Spinal cord (tissue), 10 donors: ENCODE data around the gene FER. TPM values are rescaled to one million over a fixed set of nuclear protein-coding genes. Genes with fewer than 3 reads are reported as not detected.
"Not testable (repeated sequence)": the region's sequence is repeated elsewhere in the genome, so short reads cannot be mapped to it uniquely, and the experiment has no call there.

Experiments used
- DNase-seq, 6 donors: peaks; one replicate each; pipeline versions ENCODE4 v3.0.0 to v3.0.0-alpha.2; 2013 to 2015; ENCODE audit warnings: low spot score in 6 of 6, low read depth in 4 of 6
- H3K27ac ChIP-seq: one replicate; pipeline ENCODE4 v1.5.1; 2013; ENCODE audit warnings: low read depth, low read length, control low read depth
- H3K27me3 ChIP-seq: one replicate; pipeline ENCODE4 v1.6.1; 2013; ENCODE audit warnings: low read length; ENCODE audit not compliant: control insufficient read depth, insufficient read depth
- H3K36me3 ChIP-seq: one replicate; pipeline ENCODE4 v1.6.1; 2013; ENCODE audit warnings: low read length; ENCODE audit not compliant: control insufficient read depth, insufficient read depth
- H3K4me1 ChIP-seq: one replicate; pipeline ENCODE4 v1.6.1; 2013; ENCODE audit warnings: low read length; ENCODE audit not compliant: control insufficient read depth, insufficient read depth
- H3K4me3 ChIP-seq: one replicate; pipeline ENCODE4 v1.5.1; 2013; ENCODE audit warnings: low read depth, low read length, control low read depth
- H3K9me3 ChIP-seq: one replicate; pipeline ENCODE4 v1.6.1; 2013; ENCODE audit warnings: low read length; ENCODE audit not compliant: control insufficient read depth, insufficient read depth
- WGBS: methylation state at CpG from one replicate; pipeline ENCODE4 v1.1.5; 2013; ENCODE audit warnings: missing lambda C conversion rate; ENCODE audit not compliant: insufficient coverage; 5-methylcytosine and 5-hydroxymethylcytosine counted together
- polyA plus RNA-seq, 2 donors: library from polyadenylated mRNA; unstranded; fragments of 120-200 nt; gene quantifications; one replicate each; pipeline ENCODE4 v1.2.1, GENCODE V29; 2013; ENCODE audit not compliant: insufficient read length in 2 of 2
- total RNA-seq, 2 donors: library from RNA; depleted of rRNA in 1 of 2; stranded (reverse); fragments of 120-200 nt in 1 of 2; fragments of >200 nt in 1 of 2; gene quantifications; one replicate each; pipeline versions ENCODE4 v1.2.3 to v1.2.4, GENCODE V29; 2013 to 2014
- donor health status: healthy.

FER gene
- total and polyA plus RNA-seq, 4 donors = 13.5 to 70.7 (median 36.5) TPM

GRCh38 chr5:108813673-108814072 lies 66.0 kb downstream of the FER start:
- H3K27ac ChIP-seq = no peak overlapping the region
- no peaks in the 10 kb centered on the region for H3K36me3 ChIP-seq
- DNase-seq = no peak
- H3K27me3 ChIP-seq = no peaks in the 10 kb centered on the region
- WGBS = 100% methylated on average over 1 of the region's 3 CpGs
- H3K4me3 ChIP-seq = no peak overlapping the region
- H3K4me1 ChIP-seq = no peaks in the 10 kb centered on the region
- no peaks in the 10 kb centered on the region for H3K9me3 ChIP-seq

- DNase-seq = no peak
- no CpG with 5 or more reads among the region's 4 CpGs for WGBS
- Histone ChIP-seq H3K36me3 (no peaks in the 10 kb centered on the region), H3K4me1 (no peaks in the 10 kb centered on the region), H3K27me3 (no peaks in the 10 kb centered on the region), H3K4me3 (no peak overlapping the region), H3K27ac (no peak overlapping the region), H3K9me3 (no peaks in the 10 kb centered on the region)
Measured at GRCh38 chr5:108814551-108814950, 66.9 kb downstream of the FER start.

GRCh38 chr5:108818613-108819272 lies 71.0 kb downstream of the FER start:
- 92% methylated on average over 2 of the region's 5 CpGs for WGBS
- no peak for DNase-seq
- no peaks in the 10 kb centered on the region for H3K27me3 ChIP-seq

GRCh38 chr5:108820983-108821382 lies 73.3 kb downstream of the FER start:
- peaks cover 4% of the 10 kb centered on the region for H3K9me3 ChIP-seq
- no peaks in the 10 kb centered on the region for H3K27me3 ChIP-seq
- no peak overlapping the region for H3K4me3 ChIP-seq
- no peak for DNase-seq
- H3K36me3 ChIP-seq = no peaks in the 10 kb centered on the region
- 100% methylated on average over 1 of the region's 3 CpGs for WGBS
- H3K27ac ChIP-seq = no peak overlapping the region
- H3K4me1 ChIP-seq = no peaks in the 10 kb centered on the region

More at GRCh38 chr5:108818613-108819272, 71.0 kb downstream of the FER start:
- Histone ChIP-seq H3K4me3 (no peak overlapping the region), H3K27ac (no peak overlapping the region), H3K9me3 (peaks cover 4% of the 10 kb centered on the region), H3K4me1 (no peaks in the 10 kb centered on the region), H3K36me3 (no peaks in the 10 kb centered on the region)

GRCh38 chr5:108822211-108822947 lies 74.7 kb downstream of the FER start:
- Histone ChIP-seq H3K36me3 (no peaks in the 10 kb centered on the region), H3K9me3 (peaks cover 4% of the 10 kb centered on the region), H3K27ac (no peak overlapping the region), H3K27me3 (no peaks in the 10 kb centered on the region), H3K4me1 (no peaks in the 10 kb centered on the region), H3K4me3 (no peak overlapping the region)
- DNase-seq = no peak
- WGBS = 93% methylated on average over 7 of the region's 7 CpGs

DNA sequence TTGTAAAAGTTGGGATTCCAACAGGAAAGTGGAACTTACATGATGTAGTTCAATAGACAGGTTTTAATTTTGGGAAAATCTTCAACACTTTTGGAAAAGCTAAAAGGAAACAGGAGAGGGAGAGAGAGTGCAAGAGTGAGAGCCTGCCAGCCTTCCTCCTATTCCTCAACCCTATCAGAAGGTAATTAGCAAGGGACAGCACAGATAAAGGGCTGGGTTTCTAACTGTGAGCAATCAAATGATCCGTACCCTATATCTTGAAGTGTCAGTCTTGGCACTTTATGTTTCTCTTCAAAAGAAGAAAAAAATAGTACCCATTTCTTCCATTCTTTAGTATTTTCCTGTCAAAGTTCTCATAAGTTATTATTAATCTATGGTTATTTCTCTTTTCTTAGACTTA lies 79.4 kb downstream of the FER start:
- Histone ChIP-seq H3K27ac (no peak overlapping the region), H3K36me3 (no peaks in the 10 kb centered on the region), H3K4me1 (no peaks in the 10 kb centered on the region), H3K9me3 (peaks cover 1% of the 10 kb centered on the region), H3K4me3 (no peak overlapping the region), H3K27me3 (no peaks in the 10 kb centered on the region)
- WGBS = no CpG with 5 or more reads among the region's 1 CpG
- DNase-seq = no peak

DNA sequence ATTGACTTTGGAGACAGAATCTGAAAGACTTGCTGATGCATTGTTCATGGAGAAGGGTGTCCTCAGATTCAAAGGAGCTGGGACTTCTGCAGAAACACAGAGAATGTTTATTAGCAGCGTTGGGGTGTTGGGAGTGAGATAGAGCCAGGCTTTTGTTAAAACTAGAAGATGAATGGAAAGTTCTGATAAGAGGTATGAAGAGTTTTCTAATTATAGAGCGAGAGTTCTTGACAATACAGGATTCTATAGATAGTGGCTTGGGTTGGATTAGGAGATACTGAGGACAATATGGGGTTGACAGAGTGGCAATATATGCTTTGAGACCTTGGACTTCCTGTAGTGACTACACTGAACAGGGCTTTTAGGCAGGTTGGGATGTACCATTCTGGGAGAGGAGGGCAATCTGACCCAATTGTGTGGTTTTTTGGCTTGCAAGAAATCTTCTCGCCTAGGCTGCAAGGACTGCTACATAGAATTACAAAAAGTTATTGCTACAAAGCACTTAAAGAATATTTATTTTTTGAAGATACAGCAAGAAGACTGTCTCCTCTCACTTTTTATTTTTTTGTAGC lies 83.1 kb downstream of the FER start:
- H3K36me3 ChIP-seq = no peaks in the 10 kb centered on the region
- no peak for DNase-seq

GRCh38 chr5:108836492-108836891 lies 88.8 kb downstream of the FER start:
- no CpG with 5 or more reads among the region's 2 CpGs for WGBS
- H3K4me1 ChIP-seq = no peaks in the 10 kb centered on the region
- H3K27ac ChIP-seq = no peak overlapping the region
- H3K27me3 ChIP-seq = no peaks in the 10 kb centered on the region
- H3K4me3 ChIP-seq = no peak overlapping the region
- H3K9me3 ChIP-seq = no peaks in the 10 kb centered on the region
- no peak for DNase-seq
- no peaks in the 10 kb centered on the region for H3K36me3 ChIP-seq

More for the DNA sequence above, 83.1 kb downstream of the FER start:
- Histone ChIP-seq H3K27ac (no peak overlapping the region), H3K9me3 (peaks cover 1% of the 10 kb centered on the region), H3K4me1 (no peaks in the 10 kb centered on the region), H3K27me3 (no peaks in the 10 kb centered on the region), H3K4me3 (no peak overlapping the region)
- WGBS = 90% methylated on average over 2 of the region's 3 CpGs

DNA sequence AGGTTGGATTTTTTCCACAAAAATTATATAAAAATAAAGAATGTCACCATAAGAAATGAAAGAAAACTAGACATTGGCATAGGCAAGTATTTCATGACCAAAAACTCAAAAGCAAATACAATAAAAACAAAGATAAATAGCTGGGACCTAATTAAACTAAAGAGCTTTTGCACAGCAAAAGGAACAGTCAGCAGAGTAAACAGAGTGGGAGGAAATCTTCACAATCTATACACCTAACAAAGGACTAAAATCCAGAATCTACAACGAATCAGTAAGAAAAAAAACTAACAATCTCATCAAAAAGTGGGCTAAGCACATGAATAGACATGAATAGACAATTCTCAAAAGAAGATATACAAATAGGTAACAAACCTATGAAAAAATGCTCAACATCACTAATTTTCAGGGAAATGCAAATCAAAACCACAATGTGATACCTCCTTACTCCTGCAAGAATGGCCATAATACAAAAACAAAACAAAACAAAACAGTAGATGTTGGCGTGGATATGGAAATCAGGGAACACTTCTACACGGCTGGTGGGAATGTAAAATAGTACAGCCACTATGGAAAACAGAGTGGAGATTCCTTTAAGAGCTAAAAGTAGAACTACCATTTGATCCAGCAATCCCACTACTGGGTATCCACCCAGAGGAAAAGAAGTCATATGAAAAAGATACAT lies 94.7 kb downstream of the FER start:
- H3K27me3 ChIP-seq, H3K9me3 ChIP-seq, H3K4me3 ChIP-seq, H3K36me3 ChIP-seq, H3K4me1 ChIP-seq, H3K27ac ChIP-seq, DNase-seq: not testable (repeated sequence)
- no CpG with 5 or more reads among the region's 3 CpGs for WGBS
